HG03439 (cell line): ENCODE measurements around the gene SERPINC1.
"Not testable (repeated sequence)": the region's sequence is repeated elsewhere in the genome, so short reads cannot be mapped to it uniquely, and the experiment has no call there.

Source experiments
- ATAC-seq: cut with Tn5 transposase; IDR thresholded peaks from one replicate; pipeline ENCODE4 v1.9.1; 2021; ENCODE audit warnings: mild to moderate bottlenecking, moderate library complexity; ENCODE audit not compliant: unreplicated experiment

SERPINC1 gene

GRCh38 chr1:173917149-173917548, at the start of gene SERPINC1:
SERPINC1 (minus strand) TSS chr1:173917327; CDS start chr1:173917259, 68 bp downstream.
- no peak for ATAC-seq

GRCh38 chr1:173965896-173966295, 48.8 kb upstream of the SERPINC1 start:
- not testable (repeated sequence) for ATAC-seq

- ATAC-seq = no peak
Observed at GRCh38 chr1:173963477-173963876, 46.4 kb upstream of the SERPINC1 start.

- ATAC-seq = no peak
Observed at GRCh38 chr1:173960625-173961024, 43.5 kb upstream of the SERPINC1 start.

- ATAC-seq = no peak
Observed at GRCh38 chr1:173954179-173954578, 37.1 kb upstream of the SERPINC1 start.

- ATAC-seq = no peak
Observed at GRCh38 chr1:173948594-173948993, 31.5 kb upstream of the SERPINC1 start.

- no peak for ATAC-seq
Observed at GRCh38 chr1:173946380-173946921, 29.3 kb upstream of the SERPINC1 start.

- no peak for ATAC-seq
Observed at GRCh38 chr1:173937062-173937461, 19.9 kb upstream of the SERPINC1 start.

GRCh38 chr1:173934440-173934839, 17.3 kb upstream of the SERPINC1 start:
- ATAC-seq = no peak

- not testable (repeated sequence) for ATAC-seq
Observed at GRCh38 chr1:173930541-173930940, 13.4 kb upstream of the SERPINC1 start.

- no peak for ATAC-seq
Observed at GRCh38 chr1:173925306-173926242, 8.4 kb upstream of the SERPINC1 start.

- no peak for ATAC-seq
Observed at GRCh38 chr1:173920861-173921260, 3.7 kb upstream of the SERPINC1 start.

- no peak for ATAC-seq
Observed at GRCh38 chr1:173917635-173918493, 737 bp upstream of the SERPINC1 start.

- no peak for ATAC-seq
Observed at GRCh38 chr1:173916667-173917066, 460 bp downstream of the SERPINC1 start.

GRCh38 chr1:173915596-173915995, 1.5 kb downstream of the SERPINC1 start:
- no peak for ATAC-seq

GRCh38 chr1:173914366-173914871, 2.7 kb downstream of the SERPINC1 start:
- ATAC-seq = no peak

- no peak for ATAC-seq
Observed at GRCh38 chr1:173913111-173913510, 4.0 kb downstream of the SERPINC1 start.

- ATAC-seq = no peak
Observed at GRCh38 chr1:173903827-173904531, 13.1 kb downstream of the SERPINC1 start.

GRCh38 chr1:173900992-173901391, 16.1 kb downstream of the SERPINC1 start:
- ATAC-seq = no peak

GRCh38 chr1:173900427-173900826, 16.7 kb downstream of the SERPINC1 start:
- no peak for ATAC-seq
